D721Med (cell line): Measurements from ENCODE around the gene SMAD9.
A peak's percentile ranks its signal among the peaks of the same experiment; 100 is the strongest.

Experiments used
- DNase-seq: peaks from one replicate; pipeline ENCODE4 v3.0.0; 2011; ENCODE audit warnings: low spot score; ENCODE audit not compliant: insufficient read length
- FAIRE-seq: peaks from 2 replicates; lab custom pipeline; 2011; peaks lifted over from hg19 to GRCh38; lab: Jason Lieb, UNC
- CTCF ChIP-seq: IDR thresholded peaks from 2 replicates; pipeline ENCODE4 v1.5.1; 2012; ENCODE audit warnings: mild to moderate bottlenecking, control low read depth; ENCODE audit not compliant: insufficient read depth; ENCODE audit errors: missing control alignments

SMAD9 gene

GRCh38 chr13:36912973-36913372 lies 7.1 kb downstream of the SMAD9 start:
- DNase-seq (no peak), FAIRE-seq (no peak)
- TF ChIP-seq CTCF = no peak

GRCh38 chr13:36912369-36912768 lies 7.7 kb downstream of the SMAD9 start:
- no peak for DNase-seq
- no peak for FAIRE-seq
- TF ChIP-seq CTCF = no peak

- no peak for DNase-seq
- no peak for FAIRE-seq
- no peak for TF ChIP-seq CTCF
Measured at GRCh38 chr13:36910545-36910944, 9.5 kb downstream of the SMAD9 start.

GRCh38 chr13:36907821-36908220 lies 12.2 kb downstream of the SMAD9 start:
- no peak for TF ChIP-seq CTCF
- FAIRE-seq = peak; percentile 91
- DNase-seq = no peak

GRCh38 chr13:36907266-36907665 lies 12.8 kb downstream of the SMAD9 start:
- DNase-seq (no peak), FAIRE-seq (peak; percentile 35)
- TF ChIP-seq CTCF = no peak

GRCh38 chr13:36905944-36906343 lies 14.1 kb downstream of the SMAD9 start:
- FAIRE-seq (no peak), DNase-seq (no peak)
- TF ChIP-seq CTCF = no peak

- peak; percentile 96 for FAIRE-seq
- no peak for TF ChIP-seq CTCF
- no peak for DNase-seq
Measured at GRCh38 chr13:36903925-36904595, 16.0 kb downstream of the SMAD9 start.
